ENCODE measurements around the gene NPAS1. TPM values are rescaled to one million over a fixed set of nuclear protein-coding genes. Genes with fewer than 3 reads are reported as not detected.

Gene NPAS1
- total RNA-seq, 4 donors from 2014 or later, result not detected

DNA sequence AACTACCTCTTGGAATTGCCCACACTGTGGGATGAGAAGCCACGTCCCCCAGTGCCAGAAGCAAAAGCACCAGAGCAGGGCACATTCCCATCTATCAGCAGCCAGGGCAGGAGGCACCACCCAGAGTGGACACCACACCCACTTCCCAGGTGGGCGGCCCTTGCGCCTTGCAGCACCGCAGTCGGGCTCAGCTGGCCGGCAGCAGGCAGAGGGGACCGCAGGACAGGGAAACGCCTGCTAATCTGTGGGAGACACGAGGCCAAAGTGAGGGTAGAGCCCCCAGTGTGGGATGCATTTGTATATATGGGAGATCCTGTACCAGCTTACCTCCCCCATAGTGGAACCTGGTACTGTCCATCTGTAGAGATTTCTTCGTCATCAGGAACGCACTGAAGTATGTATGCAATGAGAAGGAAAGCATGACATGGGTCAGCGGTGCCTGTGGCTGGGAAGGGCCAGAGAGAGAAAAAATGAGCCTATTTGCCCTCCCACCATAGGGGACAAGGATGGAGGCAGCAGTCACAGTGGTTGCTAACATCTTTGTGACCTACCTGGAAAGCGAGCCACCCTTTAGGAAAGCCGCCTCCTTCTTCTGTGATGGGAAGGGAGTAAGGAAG lies 30.9 kb upstream of the NPAS1 start:
- H3K9me3 ChIP-seq, result no peaks in the 10 kb centered on the region
- no peak for DNase-seq
- no peak overlapping the region for H3K27ac ChIP-seq
- peaks cover 0 to 27% (median 1%) of the 10 kb centered on the region in 4 donors for H3K4me1 ChIP-seq
- no peak overlapping the region for H3K4me3 ChIP-seq
- no peaks in the 10 kb centered on the region for H3K27me3 ChIP-seq
- TF ChIP-seq, protein P1, sequence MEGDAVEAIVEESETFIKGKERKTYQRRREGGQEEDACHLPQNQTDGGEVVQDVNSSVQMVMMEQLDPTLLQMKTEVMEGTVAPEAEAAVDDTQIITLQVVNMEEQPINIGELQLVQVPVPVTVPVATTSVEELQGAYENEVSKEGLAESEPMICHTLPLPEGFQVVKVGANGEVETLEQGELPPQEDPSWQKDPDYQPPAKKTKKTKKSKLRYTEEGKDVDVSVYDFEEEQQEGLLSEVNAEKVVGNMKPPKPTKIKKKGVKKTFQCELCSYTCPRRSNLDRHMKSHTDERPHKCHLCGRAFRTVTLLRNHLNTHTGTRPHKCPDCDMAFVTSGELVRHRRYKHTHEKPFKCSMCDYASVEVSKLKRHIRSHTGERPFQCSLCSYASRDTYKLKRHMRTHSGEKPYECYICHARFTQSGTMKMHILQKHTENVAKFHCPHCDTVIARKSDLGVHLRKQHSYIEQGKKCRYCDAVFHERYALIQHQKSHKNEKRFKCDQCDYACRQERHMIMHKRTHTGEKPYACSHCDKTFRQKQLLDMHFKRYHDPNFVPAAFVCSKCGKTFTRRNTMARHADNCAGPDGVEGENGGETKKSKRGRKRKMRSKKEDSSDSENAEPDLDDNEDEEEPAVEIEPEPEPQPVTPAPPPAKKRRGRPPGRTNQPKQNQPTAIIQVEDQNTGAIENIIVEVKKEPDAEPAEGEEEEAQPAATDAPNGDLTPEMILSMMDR (IDR thresholded peaks at IDR 0.05), result no peak
- no peak for TF ChIP-seq POLR2A (IDR thresholded peaks at IDR 0.05)
- H3K36me3 ChIP-seq, result peaks cover 0 to 54% (median 0%) of the 10 kb centered on the region in 3 donors

DNA sequence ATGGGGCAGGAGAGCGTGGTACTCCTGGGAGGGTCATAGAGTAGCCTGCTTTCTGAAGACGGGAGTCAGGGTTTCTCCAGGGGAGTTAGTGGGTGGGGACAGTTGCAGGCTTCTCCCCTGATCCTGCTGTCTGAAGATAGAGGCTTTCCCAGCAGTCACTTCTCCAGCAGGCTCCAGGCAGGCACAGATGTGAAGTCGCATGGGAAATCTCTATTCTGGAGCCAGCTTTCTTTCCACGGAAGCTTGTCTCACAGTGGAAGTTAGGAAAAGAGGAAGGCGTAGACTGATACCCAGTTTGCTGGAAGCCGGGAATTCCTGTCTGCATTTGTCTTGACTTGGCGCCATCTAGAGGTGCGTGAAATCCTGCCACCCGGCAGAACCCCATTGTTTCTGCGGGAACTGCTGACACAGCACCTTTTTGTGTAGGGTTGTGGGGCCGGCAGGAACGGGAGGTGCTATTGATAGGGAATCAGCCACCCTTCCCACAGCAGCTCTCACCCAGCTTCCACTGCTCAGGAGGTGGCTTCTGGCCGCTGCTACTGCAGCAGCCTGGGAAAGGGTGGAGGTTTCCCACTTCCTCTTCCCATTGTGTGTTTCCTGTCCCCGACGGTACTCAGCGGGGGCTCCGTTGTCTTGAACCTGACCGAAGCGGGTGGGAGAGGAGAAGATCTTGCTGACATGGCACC lies 28.5 kb upstream of the NPAS1 start:
- DNase-seq, result peak; percentile 57 to 90 (median 81)
- TF ChIP-seq, protein P1 (IDR thresholded peaks at IDR 0.05), result peak; percentile 43 to 90 (median 78)
- TF ChIP-seq POLR2A (IDR thresholded peaks at IDR 0.05), result no peak
- peaks cover 0 to 71% (median 0%) of the 10 kb centered on the region in 3 donors for H3K36me3 ChIP-seq
- no peaks in the 10 kb centered on the region for H3K27me3 ChIP-seq
- H3K27ac ChIP-seq, result peak overlapping the region in 3 of 4 donors; percentile 26 to 60 (median 37)
- no peaks in the 10 kb centered on the region for H3K9me3 ChIP-seq
- H3K4me1 ChIP-seq, result peaks cover 0 to 18% (median 1%) of the 10 kb centered on the region in 4 donors
- no peak overlapping the region for H3K4me3 ChIP-seq

DNA sequence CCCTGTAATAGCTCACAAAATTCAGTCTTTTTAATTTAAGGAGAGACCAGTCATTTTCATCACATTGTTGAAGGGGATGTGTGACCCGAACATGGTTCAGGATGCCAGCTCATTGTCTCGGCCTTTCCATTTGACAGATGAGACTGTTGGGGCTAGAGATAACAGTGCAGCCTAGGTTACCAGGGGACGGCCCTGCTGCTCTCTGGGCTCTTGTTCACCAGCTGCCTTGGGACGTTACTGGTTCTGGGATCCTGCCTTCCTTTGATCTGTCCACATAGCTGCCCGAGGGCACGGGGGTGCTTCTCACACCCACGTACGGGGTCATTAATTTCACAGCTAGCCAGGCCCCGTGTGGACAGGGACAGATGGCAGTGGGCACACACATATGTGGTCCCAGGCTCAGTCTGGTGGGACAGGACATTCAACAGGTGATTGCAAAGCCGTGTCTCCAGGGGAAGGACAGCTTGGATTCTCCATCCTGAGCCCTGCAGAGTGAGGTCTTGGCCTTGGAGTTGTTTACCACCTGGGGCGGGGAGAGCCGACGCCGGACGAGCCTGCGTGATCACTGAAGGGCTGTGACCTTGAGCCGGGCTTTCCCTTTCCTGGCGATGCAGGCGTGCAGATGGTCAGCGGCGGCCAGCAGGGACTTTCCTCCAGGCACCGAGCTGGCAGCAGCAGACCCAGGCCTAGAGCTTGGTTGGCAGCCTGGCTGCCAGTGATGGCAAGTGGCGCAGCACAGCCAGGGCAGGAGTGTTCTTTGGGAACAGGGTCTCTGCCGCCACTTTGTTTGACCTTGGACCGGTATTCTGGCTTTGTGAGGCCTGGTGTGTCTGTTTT lies 26.7 kb upstream of the NPAS1 start:
- no peak for TF ChIP-seq POLR2A (IDR thresholded peaks at IDR 0.05)
- TF ChIP-seq, protein P1 (IDR thresholded peaks at IDR 0.05), result no peak
- Histone ChIP-seq H3K9me3 (no peaks in the 10 kb centered on the region), H3K27me3 (no peaks in the 10 kb centered on the region), H3K36me3 (peaks cover 0 to 88% (median 0%) of the 10 kb centered on the region in 3 donors), H3K27ac (no peak overlapping the region), H3K4me1 (peaks cover 0 to 18% (median 1%) of the 10 kb centered on the region in 4 donors), H3K4me3 (no peak overlapping the region)
- DNase-seq, result no peak

DNA sequence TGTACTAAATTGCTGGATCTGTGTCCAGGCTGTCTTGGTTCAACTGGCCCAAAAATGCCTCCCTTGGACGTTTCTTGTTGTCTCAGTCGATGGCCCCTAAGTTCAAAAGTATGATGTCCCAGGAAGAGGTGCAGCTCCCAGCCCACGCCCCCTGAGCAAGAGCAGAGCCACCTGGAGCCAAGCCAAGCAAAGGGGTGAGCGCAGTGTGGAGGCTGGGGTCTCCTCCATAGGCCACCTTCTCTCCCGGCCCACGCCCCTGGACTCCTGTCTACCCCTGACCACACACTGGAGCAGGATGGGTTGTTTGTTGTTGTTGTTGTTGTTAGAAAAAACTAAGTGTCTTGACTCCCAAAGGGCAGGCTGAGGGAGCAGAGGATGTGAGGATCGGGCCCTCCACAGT lies 26.0 kb upstream of the NPAS1 start:
- no peaks in the 10 kb centered on the region for H3K9me3 ChIP-seq
- peaks cover 0 to 18% (median 1%) of the 10 kb centered on the region in 4 donors for H3K4me1 ChIP-seq
- no peaks in the 10 kb centered on the region for H3K27me3 ChIP-seq
- peaks cover 0 to 88% (median 0%) of the 10 kb centered on the region in 3 donors for H3K36me3 ChIP-seq
- DNase-seq, result no peak
- no peak overlapping the region for H3K4me3 ChIP-seq
- H3K27ac ChIP-seq, result no peak overlapping the region
- TF ChIP-seq POLR2A (IDR thresholded peaks at IDR 0.05), result no peak
- TF ChIP-seq, protein P1 (IDR thresholded peaks at IDR 0.05), result no peak

DNA sequence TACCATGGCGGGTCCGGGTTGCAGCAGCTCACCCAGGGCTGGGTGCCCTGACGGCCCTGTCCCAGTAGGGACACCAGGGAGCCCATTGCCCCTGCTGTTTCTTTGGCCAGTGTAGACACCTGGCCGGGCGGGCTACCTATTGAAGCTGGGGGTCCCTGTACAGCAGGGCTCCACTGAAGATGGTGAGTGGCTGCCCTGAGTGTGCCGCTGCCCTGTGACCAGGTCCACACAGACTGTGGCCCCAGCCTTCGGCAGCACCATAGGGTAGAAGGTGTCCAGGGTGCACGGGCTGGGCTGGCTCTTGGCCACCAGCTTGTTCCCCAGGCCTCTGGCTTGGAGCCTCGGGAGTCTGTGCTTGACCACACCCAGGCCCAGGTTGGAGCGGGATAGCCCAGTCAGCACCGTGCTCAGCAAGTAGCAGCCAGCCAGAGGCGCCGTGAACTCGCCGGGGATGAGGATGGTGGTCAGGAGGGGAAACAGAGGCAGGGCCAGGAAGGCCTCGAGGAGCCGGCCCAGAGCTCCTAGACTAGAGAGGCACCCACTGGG lies 25.4 kb upstream of the NPAS1 start:
- Histone ChIP-seq H3K9me3 (no peaks in the 10 kb centered on the region), H3K4me3 (no peak overlapping the region), H3K36me3 (peaks cover 0 to 88% (median 0%) of the 10 kb centered on the region in 3 donors), H3K27ac (no peak overlapping the region), H3K4me1 (peaks cover 0 to 18% (median 1%) of the 10 kb centered on the region in 4 donors), H3K27me3 (no peaks in the 10 kb centered on the region)
- no peak for TF ChIP-seq POLR2A (IDR thresholded peaks at IDR 0.05)
- TF ChIP-seq, protein P1 (IDR thresholded peaks at IDR 0.05), result no peak
- DNase-seq, result peak in 1 of 3 donors; percentile 48

All from Peyer's patch (tissue), 4 donors.